HG02588 (cell line): ENCODE results near the gene ADARB1.

Experiments
- ATAC-seq: cut with Tn5 transposase; IDR thresholded peaks from one replicate; pipeline ENCODE4 v1.9.1; 2021; ENCODE audit warnings: mild to moderate bottlenecking, moderate library complexity; ENCODE audit not compliant: unreplicated experiment

ADARB1 gene

DNA sequence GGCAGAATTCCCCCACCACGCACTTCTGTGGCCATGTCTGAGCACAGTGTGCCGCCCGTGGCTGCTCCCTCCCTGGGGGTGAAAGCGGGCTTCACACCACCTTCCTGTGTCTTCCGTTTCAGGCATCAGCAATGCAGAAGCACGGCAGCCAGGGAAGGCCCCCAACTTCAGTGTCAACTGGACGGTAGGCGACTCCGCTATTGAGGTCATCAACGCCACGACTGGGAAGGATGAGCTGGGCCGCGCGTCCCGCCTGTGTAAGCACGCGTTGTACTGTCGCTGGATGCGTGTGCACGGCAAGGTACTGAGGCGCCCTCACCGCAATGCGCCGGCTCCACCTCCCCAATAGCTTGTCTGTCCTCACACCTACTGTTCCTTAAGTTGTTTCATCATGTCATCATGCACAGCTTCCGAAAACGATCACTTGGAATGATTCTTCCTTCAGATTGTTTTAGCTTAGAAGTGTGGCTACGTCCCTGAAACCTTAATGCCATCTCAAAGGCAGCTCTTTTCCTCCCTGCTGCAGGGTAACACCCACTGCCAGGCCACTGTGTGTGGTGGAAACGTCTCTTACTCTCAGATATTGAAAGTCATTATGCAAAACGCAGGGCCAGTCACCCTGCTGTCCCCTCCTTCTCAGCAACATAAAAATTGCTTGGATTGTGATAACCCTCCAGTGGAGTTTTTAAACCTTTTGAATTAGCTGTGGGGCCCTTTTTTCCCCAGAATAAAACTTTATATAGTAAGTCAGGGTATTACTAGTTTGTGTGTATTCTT lies 146.5 kb downstream of the ADARB1 start:
- no peak for ATAC-seq

- no peak for ATAC-seq
Measured at GRCh38 chr21:45222001-45222400, 147.6 kb downstream of the ADARB1 start.

- ATAC-seq: no peak
Measured at GRCh38 chr21:45223236-45224185, 149.1 kb downstream of the ADARB1 start.

DNA sequence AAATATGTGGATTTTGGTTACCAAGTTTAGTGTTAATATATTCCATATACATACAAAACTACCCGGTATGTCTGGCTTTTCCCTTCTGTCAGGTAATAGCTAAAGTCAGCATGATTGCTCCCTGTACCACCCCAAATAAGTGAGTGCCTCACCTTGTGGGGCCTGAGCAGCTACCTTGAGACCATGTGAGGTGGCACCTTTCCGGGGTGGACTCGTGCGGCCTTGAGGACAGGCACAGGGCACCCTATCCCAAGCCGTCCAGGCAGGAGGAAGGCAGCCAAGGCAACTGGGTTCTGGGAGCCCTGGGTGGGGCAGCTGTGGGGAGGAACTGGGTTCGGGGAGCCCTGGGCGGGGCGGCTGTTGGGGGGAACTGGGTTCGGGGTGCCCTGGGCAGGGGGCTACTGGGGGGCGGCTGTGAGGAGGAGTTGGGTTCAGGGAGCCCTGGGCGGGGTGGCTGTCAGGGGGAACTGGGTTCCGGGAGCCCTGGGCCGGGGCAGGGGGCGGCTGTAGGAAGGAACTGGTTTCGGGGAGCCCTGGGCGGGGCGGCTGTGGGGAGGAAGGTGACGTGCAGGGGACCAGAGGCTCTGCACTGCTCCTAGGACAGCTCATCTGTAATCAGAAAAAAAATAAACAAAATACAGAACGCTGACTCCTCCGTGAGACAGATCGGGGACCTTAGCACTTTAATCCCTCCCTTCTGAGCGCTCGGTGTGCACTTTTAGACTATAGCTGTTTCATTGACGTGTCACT lies 150.0 kb downstream of the ADARB1 start:
- no peak for ATAC-seq

GRCh38 chr21:45225041-45225740 lies 150.8 kb downstream of the ADARB1 start:
- no peak for ATAC-seq

DNA sequence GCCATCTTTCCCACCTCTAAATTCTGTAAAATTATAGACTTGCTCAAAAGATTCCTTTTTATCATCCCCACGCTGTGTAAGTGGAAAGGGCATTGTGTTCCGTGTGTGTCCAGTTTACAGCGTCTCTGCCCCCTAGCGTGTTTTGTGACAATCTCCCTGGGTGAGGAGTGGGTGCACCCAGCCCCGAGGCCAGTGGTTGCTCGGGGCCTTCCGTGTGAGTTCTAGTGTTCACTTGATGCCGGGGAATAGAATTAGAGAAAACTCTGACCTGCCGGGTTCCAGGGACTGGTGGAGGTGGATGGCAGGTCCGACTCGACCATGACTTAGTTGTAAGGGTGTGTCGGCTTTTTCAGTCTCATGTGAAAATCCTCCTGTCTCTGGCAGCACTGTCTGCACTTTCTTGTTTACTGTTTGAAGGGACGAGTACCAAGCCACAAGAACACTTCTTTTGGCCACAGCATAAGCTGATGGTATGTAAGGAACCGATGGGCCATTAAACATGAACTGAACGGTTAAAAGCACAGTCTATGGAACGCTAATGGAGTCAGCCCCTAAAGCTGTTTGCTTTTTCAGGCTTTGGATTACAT lies 151.5 kb downstream of the ADARB1 start:
- no peak for ATAC-seq

- no peak for ATAC-seq
Measured at GRCh38 chr21:45226540-45227326, 152.4 kb downstream of the ADARB1 start.

- no peak for ATAC-seq
Measured at GRCh38 chr21:45227735-45228134, 153.4 kb downstream of the ADARB1 start.

- ATAC-seq: no peak
Measured at GRCh38 chr21:45228171-45228641, 153.8 kb downstream of the ADARB1 start.

DNA sequence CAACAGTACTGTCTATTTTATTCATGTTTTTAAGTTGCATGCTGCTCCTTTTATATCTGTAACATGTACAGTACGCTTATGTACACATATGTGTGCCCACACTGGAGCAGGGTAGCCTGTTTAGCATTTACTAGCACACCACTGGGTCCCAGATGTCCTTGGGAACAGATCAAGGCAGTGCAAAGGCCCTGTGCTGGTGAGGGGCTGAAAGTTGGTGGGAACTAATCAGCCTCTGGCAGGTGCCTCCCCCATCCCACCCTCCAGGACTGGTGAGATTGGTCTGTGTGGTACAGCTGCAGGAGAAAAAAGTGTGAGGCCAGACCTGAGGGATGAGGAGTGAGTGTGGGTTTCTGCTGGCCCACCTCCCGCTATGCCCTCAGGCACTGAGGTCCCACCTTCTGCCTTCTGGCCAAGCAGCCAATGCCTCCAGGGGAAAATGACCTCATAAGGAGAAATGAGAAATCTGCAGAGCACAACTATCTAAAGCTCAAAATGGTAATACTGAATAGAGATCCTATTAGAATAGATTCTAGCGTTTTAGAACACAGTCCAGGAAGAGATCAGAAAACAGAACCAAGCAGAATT lies 154.4 kb downstream of the ADARB1 start:
- ATAC-seq: no peak

GRCh38 chr21:45231705-45232104 lies 157.3 kb downstream of the ADARB1 start:
- ATAC-seq: no peak

GRCh38 chr21:45234127-45234526 lies 159.7 kb downstream of the ADARB1 start:
- ATAC-seq: no peak

- ATAC-seq: no peak
Measured at GRCh38 chr21:45234965-45235364, 160.6 kb downstream of the ADARB1 start.

GRCh38 chr21:45235488-45235887 lies 161.1 kb downstream of the ADARB1 start:
- no peak for ATAC-seq

DNA sequence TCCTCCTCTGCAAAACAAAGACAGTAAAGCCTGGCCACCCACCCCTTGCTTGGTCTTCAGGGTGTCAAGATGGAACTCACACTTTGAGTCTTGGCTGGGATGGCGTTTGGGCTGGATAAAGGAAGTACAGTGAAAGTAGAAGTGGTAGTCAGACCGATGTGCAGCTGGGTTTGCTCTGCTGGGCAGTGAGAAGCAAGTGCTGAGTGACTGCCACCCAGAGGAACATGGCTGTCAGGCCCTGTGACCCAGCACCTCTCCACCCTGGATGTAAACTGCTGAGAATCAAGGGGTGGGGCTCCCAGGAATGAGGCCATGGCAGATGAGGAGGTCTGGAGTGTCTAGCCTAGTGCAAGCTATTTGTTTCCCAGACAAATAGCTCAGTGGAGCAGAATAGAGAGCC lies 162.1 kb downstream of the ADARB1 start:
- no peak for ATAC-seq

GRCh38 chr21:45237401-45237800 lies 163.0 kb downstream of the ADARB1 start:
- no peak for ATAC-seq

- no peak for ATAC-seq
Measured at GRCh38 chr21:45241357-45241756, 167.0 kb downstream of the ADARB1 start.

GRCh38 chr21:45243603-45244002 lies 169.2 kb downstream of the ADARB1 start:
- ATAC-seq: no peak

GRCh38 chr21:45244799-45245340 lies 170.5 kb downstream of the ADARB1 start:
- no peak for ATAC-seq
